K562 (cell line): Measurements from ENCODE around the gene MRO. TPM values are rescaled to one million over a fixed set of nuclear protein-coding genes. Genes with fewer than 3 reads are reported as not detected.

Experiments used
- ATAC-seq: fragments of 200-7000 bp; cut with Tn5 transposase; 3 replicates; pipeline ENCODE4 v1.9.1; 2020; ENCODE audit warnings: moderate library complexity
- BruUV-seq: library from RNA; stranded (reverse); fragments of 400-500 nt; replicated peaks from 2 replicates; lab custom pipeline; 2021; lab: Mats Ljungman, UMichigan
- CTCF ChIA-PET: fragments of 300-600 bp; formaldehyde crosslinking; extraction: SDS; loops from one replicate; lab custom pipeline; 2021; ENCODE audit warnings: low intra/inter-chr PET ratio; lab: Yijun Ruan, JAX
- POLR2A ChIA-PET: fragments of 300-600, 350-650 bp; sonication (Branson Sonifier 250); formaldehyde crosslinking; extraction: SDS; loops from one replicate; lab custom pipeline; 2021; ENCODE audit warnings: antibody characterized with exemption, inconsistent platforms; lab: Yijun Ruan, JAX
- DNase-seq, 4 experiments: peaks; one replicate each; pipeline versions ENCODE4 v3.0.0 to v3.0.0-alpha.2; 2011 to 2018; ENCODE audit warnings: low spot score in 3 of 4, mixed read lengths in 3 of 4; ENCODE audit errors: extremely low read depth in 1 of 4
- FAIRE-seq: peaks from 2 replicates; lab custom pipeline; 2011; peaks lifted over from hg19 to GRCh38; lab: Jason Lieb, UNC
- H2AFZ ChIP-seq: 2 replicates; pipeline ENCODE4 v1.6.0; 2011; ENCODE audit warnings: low read depth, low read length, control low read depth, inconsistent platforms
- H3K27ac ChIP-seq: fragments of 200-600 bp; 3 replicates; pipeline ENCODE4 v1.8.0; 2011; ENCODE audit warnings: low read depth, mild to moderate bottlenecking, control low read depth, inconsistent platforms, low read length, moderate library complexity, mixed read lengths; ENCODE audit errors: extremely low read depth
- H3K27me3 ChIP-seq, 2 experiments: fragments of 300-600 bp in 1 of 2; 2 replicates in 1 of 2; 3 replicates in 1 of 2; pipeline versions ENCODE4 v1.6.0 to v1.8.0; 2011; ENCODE audit warnings: inconsistent platforms in 2 of 2, low read length in 2 of 2, mild to moderate bottlenecking in 1 of 2, mixed read lengths in 1 of 2, moderate library complexity in 1 of 2; ENCODE audit not compliant: control insufficient read depth in 2 of 2, insufficient read depth in 2 of 2
- H3K36me3 ChIP-seq: fragments of 300-600 bp; 3 replicates; pipeline ENCODE4 v1.8.0; 2011; ENCODE audit warnings: mild to moderate bottlenecking, low read length, inconsistent platforms; ENCODE audit not compliant: control insufficient read depth, insufficient read depth
- H3K4me1 ChIP-seq, 2 experiments: fragments of 200-600 bp in 1 of 2; replicated peaks in 1 of 2; 2 replicates in 1 of 2; 3 replicates in 1 of 2; pipeline versions ENCODE4 v1.5.1 to v1.8.0; 2011; ENCODE audit warnings: inconsistent platforms in 2 of 2, low read length in 2 of 2, mild to moderate bottlenecking in 1 of 2, mixed read lengths in 1 of 2, moderate library complexity in 1 of 2; ENCODE audit not compliant: control insufficient read depth in 2 of 2, insufficient read depth in 2 of 2
- H3K4me2 ChIP-seq: 2 replicates; pipeline ENCODE4 v1.6.1; 2011; ENCODE audit warnings: low read length, control low read depth, inconsistent platforms, mixed read lengths; ENCODE audit not compliant: insufficient read depth
- H3K4me3 ChIP-seq: fragments of 200-600 bp; sonication (generic), shearing (Covaris generic); 2 replicates; pipeline ENCODE4 v1.5.1; 2016; ENCODE audit warnings: control low read depth, inconsistent platforms
- H3K79me2 ChIP-seq: fragments of 200-600 bp; 3 replicates; pipeline ENCODE4 v1.8.0; 2011; ENCODE audit warnings: low read length, inconsistent platforms; ENCODE audit not compliant: control insufficient read depth, insufficient read depth
- H3K9ac ChIP-seq, 2 experiments: 2 replicates each; pipeline versions ENCODE4 v1.6.0 to v1.6.1; 2011; ENCODE audit warnings: low read depth in 2 of 2, low read length in 2 of 2, control low read depth in 1 of 2, inconsistent platforms in 1 of 2, mild to moderate bottlenecking in 1 of 2, mixed read lengths in 1 of 2; ENCODE audit not compliant: insufficient read depth in 1 of 2
- H3K9me1 ChIP-seq: one replicate; pipeline ENCODE4 v1.6.0; 2011; ENCODE audit warnings: inconsistent platforms, mild to moderate bottlenecking, low read length, moderate library complexity; ENCODE audit not compliant: control insufficient read depth, insufficient read depth
- H3K9me3 ChIP-seq: replicated peaks from 2 replicates; pipeline ENCODE4 v1.5.1; 2011; ENCODE audit warnings: low read depth, low read length, inconsistent platforms; ENCODE audit not compliant: control insufficient read depth, insufficient read depth
- H4K20me1 ChIP-seq: replicated peaks from 2 replicates; pipeline ENCODE4 v1.6.1; 2011; ENCODE audit warnings: low read length, inconsistent platforms, mixed read lengths; ENCODE audit not compliant: control insufficient read depth, insufficient read depth
- ARHGAP35 ChIP-seq: fragments of 450-650 bp; IDR thresholded peaks from 2 replicates; pipeline ENCODE4 v1.6.1; 2018; ENCODE audit not compliant: partially characterized antibody
- COPS2 ChIP-seq: fragments of 450-650 bp; conservative IDR thresholded peaks from 2 replicates; pipeline ENCODE4 v1.6.1; 2016; ENCODE audit warnings: mild to moderate bottlenecking, moderate library complexity
- ETV5 ChIP-seq: sonication (generic); formaldehyde crosslinking; IDR thresholded peaks from 2 replicates; pipeline ENCODE4 v1.4.0; 2020; ENCODE audit warnings: low read depth, mild to moderate bottlenecking, missing genetic modification reagents
- KHSRP ChIP-seq: fragments of 450-650 bp; IDR thresholded peaks from 2 replicates; pipeline ENCODE4 v1.6.1; 2017
- MTA3 ChIP-seq: fragments of 450-650 bp; formaldehyde crosslinking; IDR thresholded peaks from 2 replicates; pipeline ENCODE4 v1.6.1; 2017; ENCODE audit warnings: mild to moderate bottlenecking, borderline replicate concordance
- PHB ChIP-seq: fragments of 250-450 bp; sonication (Bioruptor Pico); IDR thresholded peaks from 2 replicates; pipeline ENCODE4 v1.5.0; 2021
- SLC30A9 ChIP-seq: fragments of 250-450 bp; sonication (Bioruptor Pico); IDR thresholded peaks from 2 replicates; pipeline ENCODE4 v1.8.0; 2022; ENCODE audit warnings: mild to moderate bottlenecking, moderate library complexity
- TAF15 ChIP-seq: fragments of 200-400 bp; formaldehyde crosslinking; IDR thresholded peaks from 2 replicates; pipeline ENCODE4 v1.6.1; 2017; ENCODE audit warnings: mild to moderate bottlenecking, low read depth, low read length, moderate library complexity
- TRIM28 ChIP-seq: fragments of 450-650 bp; IDR thresholded peaks from 2 replicates; pipeline ENCODE4 v1.6.1; 2017
- ZC3H11A ChIP-seq: IDR thresholded peaks from 2 replicates; pipeline ENCODE4 v1.6.1; 2012; ENCODE audit warnings: low read depth, low read length, improper control_type of control experiment
- ZEB2 ChIP-seq: fragments of 450-650 bp; IDR thresholded peaks from 2 replicates; pipeline ENCODE4 v1.6.1; 2016
- ZKSCAN1 ChIP-seq: fragments of 150-350 bp; IDR thresholded peaks from 2 replicates; pipeline ENCODE4 v1.6.1; 2016; ENCODE audit warnings: low read depth, low read length
- ZNF639 ChIP-seq, 2 experiments: fragments of 200-800 bp in 1 of 2; sonication (Bioruptor generic) in 1 of 2; sonication (generic) in 1 of 2; formaldehyde crosslinking in 1 of 2; IDR thresholded peaks in 1 of 2; conservative IDR thresholded peaks in 1 of 2; 2 replicates each; pipeline versions ENCODE4 v1.5.0 to v1.6.1; 2016 to 2020; ENCODE audit warnings: missing compliant biosample characterization in 1 of 2, missing genetic modification characterization in 1 of 2, missing genetic modification reagents in 1 of 2
- ZNF695 ChIP-seq: fragments of 450-650 bp; formaldehyde crosslinking; IDR thresholded peaks from 2 replicates; pipeline ENCODE4 v1.4.0; 2020; ENCODE audit warnings: mild to moderate bottlenecking, moderate library complexity
- WGBS: fragments of 100-300 bp; shearing (Covaris generic); methylation state at CpG from one replicate; pipeline ENCODE4 v1.1.6; 2016; ENCODE audit warnings: low coverage, mixed read lengths; ENCODE audit not compliant: insufficient coverage; ENCODE audit errors: missing lambda C conversion rate; 5-methylcytosine and 5-hydroxymethylcytosine counted together
- in situ Hi-C: fragments of 300-500 bp; cut with MboI; formaldehyde crosslinking; loops from 4 replicates; pipeline ENCODE4 v1.15.0; 2018; ENCODE audit warnings: inconsistent platforms, mixed read lengths
- intact Hi-C: fragments of 100-400 bp; cut with micrococcal nuclease; formaldehyde crosslinking; loops from 2 replicates; pipeline ENCODE4 v1.14.2; 2022
- polyA plus RNA-seq, 8 experiments: library from polyadenylated mRNA; depleted of rRNA in 4 of 8; stranded (reverse) in 5 of 8; unstranded in 3 of 8; fragments of >200 nt; fragmentation: Nextera tagmentation in 2 of 8; fragmentation: Illumina TruSeq in 1 of 8; extraction: Ambion mirVana in 2 of 8; extraction: Trizol in 1 of 8; gene quantifications; 2 replicates each; pipeline versions ENCODE4 v1.2.1 to v1.2.3, GENCODE V29; 2011 to 2014; ENCODE audit warnings: inconsistent platforms in 1 of 8, missing spikeins in 1 of 8
- total RNA-seq, 7 experiments: library from RNA; depleted of rRNA in 6 of 7; stranded (reverse); fragments of >200 nt in 6 of 7; fragmentation: Illumina TruSeq in 2 of 7; extraction: Trizol in 2 of 7; gene quantifications; 2 replicates each; pipeline versions ENCODE4 v1.2.1 to v1.2.3, GENCODE V29; 2011 to 2021; ENCODE audit warnings: low replicate concordance in 1 of 7
- TF ChIP-seq, protein P1 (sequence below): fragments of 250-450 bp; sonication (Bioruptor Pico); IDR thresholded peaks from 2 replicates; pipeline ENCODE4 v1.4.0; 2020
- TF ChIP-seq, protein P2 (sequence below): fragments of 250-450 bp; sonication (Bioruptor Pico); IDR thresholded peaks from 2 replicates; pipeline ENCODE4 v1.4.0; 2020; ENCODE audit warnings: mild to moderate bottlenecking, moderate library complexity

The MRO gene
- total and polyA plus RNA-seq, 9 of the 15 experiments (the other 6 are each of a cell fraction or from before 2014, with no cell fraction given) = 0.06 TPM; not detected in 8

GRCh38 chr18:50816419-50817166, 3.2 kb downstream of the MRO start (continued):
- no peak for TF ChIP-seq TAF15
- TF ChIP-seq ZNF639 (CRISPR knock-in tag; conservative IDR thresholded peaks at IDR 0.05 in 1 of 2, IDR thresholded peaks at IDR 0.05 in 1 of 2) = no peak
- no peak for TF ChIP-seq ZEB2
- TF ChIP-seq ETV5 (CRISPR knock-in tag) = no peak
- TF ChIP-seq TRIM28 = no peak
- no peak for TF ChIP-seq KHSRP
- TF ChIP-seq, all 486 proteins: peak for 0

- Histone ChIP-seq H4K20me1 (no peaks in the 10 kb centered on the region), H3K9ac (no peak overlapping the region), H3K27ac (no peak overlapping the region), H2AFZ (no peak overlapping the region), H3K27me3 (peaks cover 3 to 8% of the 10 kb centered on the region in 2 experiments; a peak in 4 of 5 replicates), H3K4me2 (no peak overlapping the region), H3K4me1 (peaks cover under 1 to 2% of the 10 kb centered on the region in 2 experiments; a peak in 2 of 5 replicates), H3K9me3 (no peaks in the 10 kb centered on the region), H3K9me1 (no peaks in the 10 kb centered on the region), H3K4me3 (no peak overlapping the region), H3K36me3 (no peaks in the 10 kb centered on the region), H3K79me2 (no peaks in the 10 kb centered on the region)
- ATAC-seq = no peak
- TF ChIP-seq ZC3H11A (no peak), SLC30A9 (no peak), ARHGAP35 (no peak), PHB (CRISPR knock-in tag) (no peak), ZNF695 (CRISPR knock-in tag) (no peak), MTA3 (no peak), COPS2 (no peak), ZKSCAN1 (no peak)
- TF ChIP-seq, protein P1, sequence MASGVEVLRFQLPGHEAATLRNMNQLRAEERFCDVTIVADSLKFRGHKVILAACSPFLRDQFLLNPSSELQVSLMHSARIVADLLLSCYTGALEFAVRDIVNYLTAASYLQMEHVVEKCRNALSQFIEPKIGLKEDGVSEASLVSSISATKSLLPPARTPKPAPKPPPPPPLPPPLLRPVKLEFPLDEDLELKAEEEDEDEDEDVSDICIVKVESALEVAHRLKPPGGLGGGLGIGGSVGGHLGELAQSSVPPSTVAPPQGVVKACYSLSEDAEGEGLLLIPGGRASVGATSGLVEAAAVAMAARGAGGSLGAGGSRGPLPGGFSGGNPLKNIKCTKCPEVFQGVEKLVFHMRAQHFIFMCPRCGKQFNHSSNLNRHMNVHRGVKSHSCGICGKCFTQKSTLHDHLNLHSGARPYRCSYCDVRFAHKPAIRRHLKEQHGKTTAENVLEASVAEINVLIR = no peak
- TF ChIP-seq, protein P2, sequence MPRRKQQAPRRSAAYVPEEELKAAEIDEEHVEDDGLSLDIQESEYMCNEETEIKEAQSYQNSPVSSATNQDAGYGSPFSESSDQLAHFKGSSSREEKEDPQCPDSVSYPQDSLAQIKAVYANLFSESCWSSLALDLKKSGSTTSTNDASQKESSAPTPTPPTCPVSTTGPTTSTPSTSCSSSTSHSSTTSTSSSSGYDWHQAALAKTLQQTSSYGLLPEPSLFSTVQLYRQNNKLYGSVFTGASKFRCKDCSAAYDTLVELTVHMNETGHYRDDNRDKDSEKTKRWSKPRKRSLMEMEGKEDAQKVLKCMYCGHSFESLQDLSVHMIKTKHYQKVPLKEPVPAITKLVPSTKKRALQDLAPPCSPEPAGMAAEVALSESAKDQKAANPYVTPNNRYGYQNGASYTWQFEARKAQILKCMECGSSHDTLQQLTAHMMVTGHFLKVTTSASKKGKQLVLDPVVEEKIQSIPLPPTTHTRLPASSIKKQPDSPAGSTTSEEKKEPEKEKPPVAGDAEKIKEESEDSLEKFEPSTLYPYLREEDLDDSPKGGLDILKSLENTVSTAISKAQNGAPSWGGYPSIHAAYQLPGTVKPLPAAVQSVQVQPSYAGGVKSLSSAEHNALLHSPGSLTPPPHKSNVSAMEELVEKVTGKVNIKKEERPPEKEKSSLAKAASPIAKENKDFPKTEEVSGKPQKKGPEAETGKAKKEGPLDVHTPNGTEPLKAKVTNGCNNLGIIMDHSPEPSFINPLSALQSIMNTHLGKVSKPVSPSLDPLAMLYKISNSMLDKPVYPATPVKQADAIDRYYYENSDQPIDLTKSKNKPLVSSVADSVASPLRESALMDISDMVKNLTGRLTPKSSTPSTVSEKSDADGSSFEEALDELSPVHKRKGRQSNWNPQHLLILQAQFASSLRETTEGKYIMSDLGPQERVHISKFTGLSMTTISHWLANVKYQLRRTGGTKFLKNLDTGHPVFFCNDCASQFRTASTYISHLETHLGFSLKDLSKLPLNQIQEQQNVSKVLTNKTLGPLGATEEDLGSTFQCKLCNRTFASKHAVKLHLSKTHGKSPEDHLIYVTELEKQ = no peak
- no peak for FAIRE-seq
- no peak for DNase-seq
- intact Hi-C loops = no loop called here
- BruUV-seq = no TSS peak
- POLR2A ChIA-PET = no interaction called here
- 7% methylated on average over 6 of the region's 7 CpGs for WGBS
- in situ Hi-C loops = no loop called here
- CTCF ChIA-PET = no interaction called here
These were observed 5.4 kb downstream of the MRO start for GRCh38 chr18:50814395-50814794.
